ENCODE measurements around the gene WDR59.

- TF ChIP-seq CTCF (IDR thresholded peaks at IDR 0.05) (no peak), EP300 (IDR thresholded peaks at IDR 0.05; ENCODE audit: low read depth) (no peak), POLR2A (IDR thresholded peaks at IDR 0.05) (no peak)
These were observed 53.5 kb downstream of the WDR59 start for GRCh38 chr16:74931445-74931844.

All from transverse colon (tissue), 3 donors.